Measurements from ENCODE around the gene ACTN1.
A peak's percentile ranks its signal among the peaks of the same experiment; 100 is the strongest.

The ACTN1 gene

GRCh38 chr14:68957775-68958174 is 21.3 kb downstream of the ACTN1 start:
- TF ChIP-seq CTCF (IDR thresholded peaks at IDR 0.05), result no peak
- Histone ChIP-seq H3K4me1 (ENCODE audit: control insufficient read depth in 1 of 2, insufficient read depth in 1 of 2, low read depth in 1 of 2, low read length in 1 of 2) (peaks cover 74 to 94% of the 10 kb centered on the region in 2 experiments), H3K4me3 (ENCODE audit: low read depth in 1 of 2, low read length in 1 of 2) (peak overlapping the region; percentile 0 to 30), H3K27me3 (no peaks in the 10 kb centered on the region), H3K36me3 (peaks cover 11% of the 10 kb centered on the region), H3K27ac (peak overlapping the region; percentile 97), H3K9me3 (no peaks in the 10 kb centered on the region)

GRCh38 chr14:68956724-68957123 is 22.4 kb downstream of the ACTN1 start:
- H3K4me1 ChIP-seq (ENCODE audit: control insufficient read depth in 1 of 2, insufficient read depth in 1 of 2, low read depth in 1 of 2, low read length in 1 of 2), result peaks cover 80 to 94% of the 10 kb centered on the region in 2 experiments
- no peaks in the 10 kb centered on the region for H3K27me3 ChIP-seq
- peak overlapping the region; percentile 97 for H3K27ac ChIP-seq
- H3K9me3 ChIP-seq, result no peaks in the 10 kb centered on the region
- H3K36me3 ChIP-seq, result peaks cover 8% of the 10 kb centered on the region
- no peak for TF ChIP-seq CTCF (IDR thresholded peaks at IDR 0.05)
- H3K4me3 ChIP-seq (ENCODE audit: low read depth in 1 of 2, low read length in 1 of 2), result no peak overlapping the region

- Histone ChIP-seq H3K9me3 (no peaks in the 10 kb centered on the region), H3K4me3 (ENCODE audit: low read depth in 1 of 2, low read length in 1 of 2) (no peak overlapping the region), H3K27me3 (no peaks in the 10 kb centered on the region), H3K36me3 (peaks cover 8% of the 10 kb centered on the region), H3K27ac (peak overlapping the region; percentile 97), H3K4me1 (ENCODE audit: control insufficient read depth in 1 of 2, insufficient read depth in 1 of 2, low read depth in 1 of 2, low read length in 1 of 2) (peaks cover 87 to 96% of the 10 kb centered on the region in 2 experiments)
- no peak for TF ChIP-seq CTCF (IDR thresholded peaks at IDR 0.05)
Observed at GRCh38 chr14:68955851-68956179, 23.3 kb downstream of the ACTN1 start.

- peak overlapping the region; percentile 97 for H3K27ac ChIP-seq
- no peaks in the 10 kb centered on the region for H3K9me3 ChIP-seq
- H3K4me1 ChIP-seq (ENCODE audit: control insufficient read depth in 1 of 2, insufficient read depth in 1 of 2, low read depth in 1 of 2, low read length in 1 of 2), result peaks cover 87 to 96% of the 10 kb centered on the region in 2 experiments
- no peak for TF ChIP-seq CTCF (IDR thresholded peaks at IDR 0.05)
- H3K36me3 ChIP-seq, result peaks cover 6% of the 10 kb centered on the region
- no peaks in the 10 kb centered on the region for H3K27me3 ChIP-seq
- H3K4me3 ChIP-seq (ENCODE audit: low read depth in 1 of 2, low read length in 1 of 2), result no peak overlapping the region
Observed at GRCh38 chr14:68955164-68955850, 23.8 kb downstream of the ACTN1 start.

- H3K4me1 ChIP-seq (ENCODE audit: control insufficient read depth in 1 of 2, insufficient read depth in 1 of 2, low read depth in 1 of 2, low read length in 1 of 2), result peaks cover 89 to 96% of the 10 kb centered on the region in 2 experiments
- H3K4me3 ChIP-seq (ENCODE audit: low read depth in 1 of 2, low read length in 1 of 2), result no peak overlapping the region
- H3K27me3 ChIP-seq, result no peaks in the 10 kb centered on the region
- no peaks in the 10 kb centered on the region for H3K36me3 ChIP-seq
- H3K27ac ChIP-seq, result peak overlapping the region; percentile 97
- TF ChIP-seq CTCF (IDR thresholded peaks at IDR 0.05), result no peak
- no peaks in the 10 kb centered on the region for H3K9me3 ChIP-seq
Observed at GRCh38 chr14:68953196-68953555, 25.9 kb downstream of the ACTN1 start.
